GM12878 (cell line): Measurements from ENCODE around the gene BRD1. TPM values are rescaled to one million over a fixed set of nuclear protein-coding genes. Genes with fewer than 3 reads are reported as not detected.

Experiments
- ATAC-seq: fragments of 200-7000 bp; cut with Tn5 transposase; 3 replicates; pipeline ENCODE4 v1.9.1; 2020; ENCODE audit warnings: mild to moderate bottlenecking, moderate library complexity
- BruUV-seq: library from RNA; stranded (reverse); fragments of 400-500 nt; replicated peaks from 2 replicates; lab custom pipeline; 2021; lab: Mats Ljungman, UMichigan
- CTCF ChIA-PET: fragments of 300-600 bp; sonication (Branson Sonifier 250); formaldehyde crosslinking; extraction: SDS; loops from one replicate; lab custom pipeline; 2021; ENCODE audit warnings: inconsistent platforms; lab: Yijun Ruan, JAX
- POLR2A ChIA-PET: fragments of 350-600 bp; formaldehyde crosslinking; extraction: SDS; loops from one replicate; lab custom pipeline; 2021; ENCODE audit warnings: inconsistent platforms; lab: Charles Lee
- RAD21 ChIA-PET: fragments of 300-600 bp; sonication (Branson Sonifier 250); formaldehyde crosslinking; loops from one replicate; lab custom pipeline; 2023; ENCODE audit warnings: antibody characterized with exemption; ENCODE audit not compliant: unreplicated experiment; lab: Charles Lee
- SMC1A ChIA-PET: fragments of 300-600 bp; sonication (Branson Sonifier 250); formaldehyde crosslinking; loops from one replicate; lab custom pipeline; 2023; ENCODE audit not compliant: unreplicated experiment, uncharacterized antibody; lab: Charles Lee
- DNase-seq: peaks from one replicate; pipeline ENCODE4 v3.0.0-alpha.2; 2011; ENCODE audit warnings: low read depth, low spot score
- FAIRE-seq: peaks from 3 replicates; lab custom pipeline; 2011; peaks lifted over from hg19 to GRCh38; lab: Jason Lieb, UNC
- H2AFZ ChIP-seq: 2 replicates; pipeline ENCODE4 v1.6.0; 2011; ENCODE audit warnings: low read depth, low read length, control low read depth; ENCODE audit not compliant: control insufficient read depth
- H3K27ac ChIP-seq: 2 replicates; pipeline ENCODE4 v1.5.1; 2011; ENCODE audit warnings: control low read depth; ENCODE audit not compliant: control insufficient read depth, insufficient read depth
- H3K27me3 ChIP-seq, 2 experiments: replicated peaks in 1 of 2; 2 replicates each; pipeline versions ENCODE4 v1.6.0 to v1.6.1; 2011; ENCODE audit warnings: low read length in 1 of 2; ENCODE audit not compliant: control insufficient read depth in 2 of 2, insufficient read depth in 2 of 2
- H3K36me3 ChIP-seq, 2 experiments: 2 replicates each; pipeline ENCODE4 v1.5.1; 2011; ENCODE audit warnings: low read length in 1 of 2; ENCODE audit not compliant: control insufficient read depth in 2 of 2, insufficient read depth in 2 of 2
- H3K4me1 ChIP-seq: 2 replicates; pipeline ENCODE4 v1.6.1; 2011; ENCODE audit warnings: mild to moderate bottlenecking, low read length, moderate library complexity, mixed read lengths; ENCODE audit not compliant: control insufficient read depth, insufficient read depth
- H3K4me2 ChIP-seq: 2 replicates; pipeline ENCODE4 v1.6.0; 2011; ENCODE audit warnings: control low read depth; ENCODE audit not compliant: control insufficient read depth, insufficient read depth
- H3K4me3 ChIP-seq: fragments of 200-600 bp; sonication (generic); 2 replicates; pipeline ENCODE4 v1.5.1; 2016
- H3K79me2 ChIP-seq: 2 replicates; pipeline ENCODE4 v1.6.0; 2011; ENCODE audit warnings: low read length; ENCODE audit not compliant: control insufficient read depth, insufficient read depth
- H3K9ac ChIP-seq: 2 replicates; pipeline ENCODE4 v1.8.0; 2011; ENCODE audit warnings: low read length, control low read depth, mixed read lengths; ENCODE audit not compliant: control insufficient read depth, insufficient read depth
- H3K9me3 ChIP-seq: replicated peaks from 3 replicates; pipeline ENCODE4 v1.5.1; 2011; ENCODE audit warnings: mild to moderate bottlenecking, low read length; ENCODE audit not compliant: control insufficient read depth, insufficient read depth
- H4K20me1 ChIP-seq: 2 replicates; pipeline ENCODE4 v1.6.0; 2011; ENCODE audit not compliant: control insufficient read depth, insufficient read depth
- BCLAF1 ChIP-seq: fragments of 450-650 bp; IDR thresholded peaks from 2 replicates; pipeline ENCODE4 v1.6.1; 2017; ENCODE audit warnings: antibody characterized with exemption, mild to moderate bottlenecking, moderate library complexity
- CREB1 ChIP-seq: IDR thresholded peaks from 2 replicates; pipeline ENCODE4 v1.6.1; 2012; ENCODE audit warnings: low read depth, mild to moderate bottlenecking, inconsistent platforms
- CREM ChIP-seq: IDR thresholded peaks from 2 replicates; pipeline ENCODE4 v1.6.1; 2014; ENCODE audit warnings: antibody characterized with exemption, low read depth
- DPF2 ChIP-seq: fragments of 450-650 bp; IDR thresholded peaks from 2 replicates; pipeline ENCODE4 v1.6.1; 2017; ENCODE audit warnings: mild to moderate bottlenecking
- E2F4 ChIP-seq: IDR thresholded peaks from 2 replicates; pipeline ENCODE4 v1.6.1; 2012; ENCODE audit warnings: low read depth, low read length, improper control_type of control experiment
- IKZF1 ChIP-seq: fragments of 450-650 bp; conservative IDR thresholded peaks from 2 replicates; pipeline ENCODE4 v1.6.1; 2017; ENCODE audit warnings: antibody characterized with exemption, mild to moderate bottlenecking
- KDM1A ChIP-seq: fragments of 200-600 bp; sonication (generic); IDR thresholded peaks from 2 replicates; pipeline ENCODE4 v1.6.1; 2016; ENCODE audit warnings: borderline replicate concordance
- MTA2 ChIP-seq: fragments of 450-650 bp; IDR thresholded peaks from 2 replicates; pipeline ENCODE4 v1.6.1; 2016; ENCODE audit warnings: low read depth, mild to moderate bottlenecking, moderate library complexity
- MYB ChIP-seq: fragments of 150-350 bp; IDR thresholded peaks from 2 replicates; pipeline ENCODE4 v1.6.1; 2014; ENCODE audit warnings: mild to moderate bottlenecking, low read depth, low read length, borderline replicate concordance
- NR2C1 ChIP-seq: fragments of 450-650 bp; IDR thresholded peaks from 2 replicates; pipeline ENCODE4 v1.6.1; 2017; ENCODE audit warnings: antibody characterized with exemption, mild to moderate bottlenecking, moderate library complexity
- NR2F1 ChIP-seq: fragments of 450-650 bp; conservative IDR thresholded peaks from 2 replicates; pipeline ENCODE4 v1.6.1; 2017; ENCODE audit warnings: mild to moderate bottlenecking
- PAX5 ChIP-seq: IDR thresholded peaks from 2 replicates; pipeline ENCODE4 v1.6.1; 2011; ENCODE audit warnings: low read depth, low read length, borderline replicate concordance
- SRF ChIP-seq, 2 experiments: IDR thresholded peaks; 2 replicates each; pipeline ENCODE4 v1.6.1; 2011; ENCODE audit warnings: low read depth in 2 of 2, low read length in 2 of 2, mild to moderate bottlenecking in 1 of 2, moderate library complexity in 1 of 2
- STAT1 ChIP-seq: fragments of 450-650 bp; conservative IDR thresholded peaks from 2 replicates; pipeline ENCODE4 v1.6.1; 2014; ENCODE audit warnings: antibody characterized with exemption, mild to moderate bottlenecking
- ZNF592 ChIP-seq: fragments of 450-650 bp; IDR thresholded peaks from 2 replicates; pipeline ENCODE4 v1.6.1; 2017; ENCODE audit warnings: mild to moderate bottlenecking, moderate library complexity
- WGBS: methylation state at CpG from one replicate; pipeline ENCODE4 v1.1.6; 2016; ENCODE audit warnings: low lambda C conversion rate; ENCODE audit not compliant: insufficient replicate concordance, insufficient coverage; ENCODE audit errors: missing lambda C conversion rate; 5-methylcytosine and 5-hydroxymethylcytosine counted together
- in situ Hi-C: fragments of 300-500 bp; cut with MboI; formaldehyde crosslinking; loops from 9 replicates; pipeline ENCODE4 v1.14.3; 2018; ENCODE audit warnings: mixed read lengths
- intact Hi-C: fragments of 100-400 bp; cut with micrococcal nuclease; formaldehyde crosslinking; loops from one replicate; pipeline ENCODE4 v1.14.2; 2022; ENCODE audit not compliant: unreplicated experiment
- polyA plus RNA-seq, 11 experiments: library from polyadenylated mRNA; depleted of rRNA in 4 of 11; unstranded in 6 of 11; stranded (reverse) in 5 of 11; fragments of >200 nt; fragmentation: Nextera tagmentation in 4 of 11; fragmentation: Illumina TruSeq in 1 of 11; extraction: Ambion mirVana in 4 of 11; extraction: Trizol in 1 of 11; gene quantifications; 1 replicate in 1 of 11; 2 replicates in 10 of 11; pipeline versions ENCODE4 v1.2.1 to v1.2.3, GENCODE V29; 2011 to 2016; ENCODE audit warnings: inconsistent platforms in 2 of 11, missing spikeins in 2 of 11, low read depth in 1 of 11
- total RNA-seq, 4 experiments: library from RNA; depleted of rRNA in 3 of 4; stranded (reverse); fragments of >200 nt in 3 of 4; fragmentation: Illumina TruSeq in 1 of 4; extraction: Trizol in 1 of 4; gene quantifications; 2 replicates each; pipeline versions ENCODE4 v1.2.1 to v1.2.3, GENCODE V29; 2013 to 2021

Gene BRD1
- total and polyA plus RNA-seq, 10 of the 15 experiments (the other 5 are each of a cell fraction or from before 2014, with no cell fraction given): 0.90 to 26.4 (median 7.1) TPM

DNA sequence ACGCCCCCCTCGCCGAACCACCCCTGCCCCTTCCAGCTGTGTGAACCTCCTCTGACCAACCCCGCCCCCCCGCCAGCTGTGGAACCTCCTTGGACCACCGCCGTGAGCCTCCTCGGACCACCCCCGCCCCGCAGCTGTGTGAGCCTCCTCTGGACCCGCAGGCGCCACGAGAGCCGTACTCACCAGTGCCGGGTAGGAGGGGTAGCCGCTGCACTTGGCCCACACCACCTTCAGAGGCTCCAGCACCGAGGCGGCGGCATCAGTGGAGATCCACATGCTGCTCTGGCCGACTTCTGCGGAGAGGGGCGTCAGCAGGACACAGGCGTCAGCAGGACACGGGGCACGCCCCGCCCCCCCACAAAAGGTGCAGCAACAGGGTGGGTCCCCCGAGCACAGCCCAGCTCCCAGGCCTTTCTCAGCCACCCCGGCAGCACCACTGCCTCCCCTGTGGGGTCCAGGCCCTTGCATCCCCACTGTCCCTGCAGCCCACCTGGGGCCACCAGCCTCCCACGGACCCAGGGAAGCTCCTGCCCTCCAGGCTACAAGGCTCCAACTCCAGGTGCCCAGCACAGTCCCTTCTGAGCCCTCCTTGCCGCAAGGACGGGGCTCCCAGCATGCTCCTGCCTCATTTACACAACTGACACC is 51.7 kb downstream of the BRD1 start (continued):
- TF ChIP-seq STAT1: no peak
- TF ChIP-seq, all 136 proteins: peak for 0

- no peak overlapping the region for H3K9ac ChIP-seq
- BruUV-seq: no TSS peak
- H2AFZ ChIP-seq: no peak overlapping the region
- H3K27me3 ChIP-seq: no peaks in the 10 kb centered on the region
- in situ Hi-C loops (no loop called here), intact Hi-C loops (no loop called here)
- FAIRE-seq (no peak), DNase-seq (no peak), ATAC-seq (no peak)
- ChIA-PET RAD21 (no interaction called here), POLR2A (no interaction called here), SMC1A (no interaction called here), CTCF (no interaction called here)
- 98% methylated on average over 25 of the region's 26 CpGs for WGBS
- H4K20me1 ChIP-seq: no peaks in the 10 kb centered on the region
- no peak overlapping the region for H3K4me2 ChIP-seq
- no peaks in the 10 kb centered on the region for H3K4me1 ChIP-seq
- no peak overlapping the region for H3K27ac ChIP-seq
- no peak overlapping the region for H3K4me3 ChIP-seq
- H3K9me3 ChIP-seq: no peaks in the 10 kb centered on the region
- no peaks in the 10 kb centered on the region for H3K79me2 ChIP-seq
- peaks cover 13 to 31% of the 10 kb centered on the region in 2 experiments for H3K36me3 ChIP-seq
- TF ChIP-seq NR2C1 (no peak), DPF2 (no peak), MTA2 (no peak), BCLAF1 (no peak), SRF (IDR thresholded peaks at IDR 0.05; ENCODE audit: low read depth in 2 of 2, low read length in 2 of 2) (no peak), IKZF1 (no peak), E2F4 (no peak), NR2F1 (no peak), PAX5 (no peak), CREM (no peak), CREB1 (no peak), KDM1A (no peak), ZNF592 (no peak), MYB (no peak)
These were observed 52.3 kb downstream of the BRD1 start for GRCh38 chr22:49775191-49775866.
